Caki2 (cell line): ENCODE data around the gene USP17L18. TPM values are rescaled to one million over a fixed set of nuclear protein-coding genes. Genes with fewer than 3 reads are reported as not detected.

ENCODE experiments used
- total RNA-seq: library from RNA; depleted of rRNA; stranded (reverse); fragments of >200 nt; shearing (Covaris generic); gene quantifications from 2 replicates; pipeline ENCODE4 v1.2.3, GENCODE V29; 2014; ENCODE audit warnings: low replicate concordance; rRNA removed

USP17L18 gene
- total RNA-seq, 1 experiment from 2014 or later = not detected

Other genes starting within 250 kb of the USP17L18 start
- gene FAM90A26, start 78.2 kb upstream of the USP17L18 start, total RNA-seq = not detected in 2 replicates
- not detected in 2 replicates for gene USP17L10, start 38.0 kb upstream of the USP17L18 start, total RNA-seq
- gene USP17L11, start 33.2 kb upstream of the USP17L18 start, total RNA-seq = not detected in 2 replicates
- gene USP17L12, start 28.5 kb upstream of the USP17L18 start, total RNA-seq = not detected in 2 replicates
- gene USP17L13, start 23.7 kb upstream of the USP17L18 start, total RNA-seq = not detected in 2 replicates
- not detected in 2 replicates for gene USP17L15, start 14.2 kb upstream of the USP17L18 start, total RNA-seq
- not detected in 2 replicates for gene USP17L17, start 4.8 kb upstream of the USP17L18 start, total RNA-seq
- not detected in 2 replicates for gene USP17L19, start 4.7 kb downstream of the USP17L18 start, total RNA-seq
- gene USP17L20, start 9.5 kb downstream of the USP17L18 start, total RNA-seq = not detected in 2 replicates
- not detected in 2 replicates for gene USP17L21, start 14.2 kb downstream of the USP17L18 start, total RNA-seq
- gene USP17L22, start 19.0 kb downstream of the USP17L18 start, total RNA-seq = not detected in 2 replicates
- gene USP17L24, start 76.5 kb downstream of the USP17L18 start, total RNA-seq = not detected in 2 replicates
- gene USP17L25, start 81.3 kb downstream of the USP17L18 start, total RNA-seq = not detected in 2 replicates
- not detected in 2 replicates for gene USP17L26, start 86.0 kb downstream of the USP17L18 start, total RNA-seq
- not detected in 2 replicates for gene USP17L5, start 90.8 kb downstream of the USP17L18 start, total RNA-seq
- gene USP17L27, start 95.5 kb downstream of the USP17L18 start, total RNA-seq = not detected in 2 replicates
- not detected in 2 replicates for gene USP17L28, start 100.3 kb downstream of the USP17L18 start, total RNA-seq
- not detected in 2 replicates for gene USP17L29, start 105.0 kb downstream of the USP17L18 start, total RNA-seq
- not detected in 2 replicates for gene USP17L30, start 114.5 kb downstream of the USP17L18 start, total RNA-seq
- not detected in 2 replicates for gene DEFB131A, start 195.8 kb downstream of the USP17L18 start, total RNA-seq